ENCODE measurements around the gene SAMM50. TPM values are rescaled to one million over a fixed set of nuclear protein-coding genes. Genes with fewer than 3 reads are reported as not detected.

The SAMM50 gene
- total and polyA plus RNA-seq, 2 donors (not counting 3 experiments of a cell fraction or from before 2014, with no cell fraction given), result 42.9 to 56.2 TPM

DNA sequence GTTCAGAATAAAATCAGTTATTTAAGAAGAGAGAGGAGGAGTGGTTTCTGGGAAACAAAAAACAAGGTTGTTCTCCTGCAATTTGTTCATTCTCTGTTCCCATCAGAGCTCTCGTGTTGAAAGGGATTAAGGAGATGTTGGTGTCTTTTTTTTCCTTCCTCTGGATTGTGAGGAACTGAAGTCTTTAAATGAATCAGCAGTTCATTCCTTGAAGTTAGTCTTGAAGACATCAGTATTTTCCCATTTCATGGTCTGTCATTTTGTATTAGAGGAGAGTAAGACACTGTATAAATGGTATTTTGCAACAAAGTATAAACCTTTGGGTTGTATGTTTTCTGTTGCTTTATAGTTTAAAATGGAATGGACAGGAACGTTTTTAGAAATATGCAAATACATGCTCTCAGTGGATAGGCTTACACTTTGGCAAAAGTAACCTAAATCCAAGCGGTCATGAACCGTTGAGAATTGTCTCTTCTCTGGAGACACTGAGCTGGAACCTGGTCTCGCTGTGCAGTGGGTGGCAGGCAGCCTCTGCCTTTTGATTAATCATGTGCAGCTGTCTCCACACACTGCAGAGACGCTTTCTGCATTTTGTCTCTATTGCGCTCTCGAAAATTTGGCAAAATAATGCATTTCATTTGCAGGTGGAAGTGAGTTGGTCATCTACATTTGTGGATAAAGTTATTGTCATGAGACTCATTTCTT lies 33.0 kb downstream of the SAMM50 start:
- intact Hi-C loops (cut with micrococcal nuclease) (no loop called here), dilution Hi-C loops (cut with MboI; ENCODE audit: extremely low pct_ligation_motif_present, low sequenced_read_pairs) (no loop called here)
- FAIRE-seq (peak; percentile 15), DNase-seq (ENCODE audit: low read depth, low spot score) (no peak)
- no peak for TF ChIP-seq POLR2AphosphoS5 (IDR thresholded peaks at IDR 0.05; ENCODE audit: insufficient read depth, low read depth, low read length)
- TF ChIP-seq FOS (IDR thresholded peaks at IDR 0.05; ENCODE audit: borderline replicate concordance, insufficient read depth, low read length), result no peak
- TF ChIP-seq, protein P1, sequence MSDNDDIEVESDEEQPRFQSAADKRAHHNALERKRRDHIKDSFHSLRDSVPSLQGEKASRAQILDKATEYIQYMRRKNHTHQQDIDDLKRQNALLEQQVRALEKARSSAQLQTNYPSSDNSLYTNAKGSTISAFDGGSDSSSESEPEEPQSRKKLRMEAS (IDR thresholded peaks at IDR 0.05; ENCODE audit: insufficient read depth, insufficient read length), result no peak
- TF ChIP-seq EZH2 (IDR thresholded peaks at IDR 0.05; ENCODE audit: borderline replicate concordance, low read depth, low read length, severe bottlenecking), result no peak
- no peak for TF ChIP-seq GATA2 (IDR thresholded peaks at IDR 0.05; ENCODE audit: insufficient read depth, insufficient read length, low read depth, low read length)
- TF ChIP-seq, protein P2, sequence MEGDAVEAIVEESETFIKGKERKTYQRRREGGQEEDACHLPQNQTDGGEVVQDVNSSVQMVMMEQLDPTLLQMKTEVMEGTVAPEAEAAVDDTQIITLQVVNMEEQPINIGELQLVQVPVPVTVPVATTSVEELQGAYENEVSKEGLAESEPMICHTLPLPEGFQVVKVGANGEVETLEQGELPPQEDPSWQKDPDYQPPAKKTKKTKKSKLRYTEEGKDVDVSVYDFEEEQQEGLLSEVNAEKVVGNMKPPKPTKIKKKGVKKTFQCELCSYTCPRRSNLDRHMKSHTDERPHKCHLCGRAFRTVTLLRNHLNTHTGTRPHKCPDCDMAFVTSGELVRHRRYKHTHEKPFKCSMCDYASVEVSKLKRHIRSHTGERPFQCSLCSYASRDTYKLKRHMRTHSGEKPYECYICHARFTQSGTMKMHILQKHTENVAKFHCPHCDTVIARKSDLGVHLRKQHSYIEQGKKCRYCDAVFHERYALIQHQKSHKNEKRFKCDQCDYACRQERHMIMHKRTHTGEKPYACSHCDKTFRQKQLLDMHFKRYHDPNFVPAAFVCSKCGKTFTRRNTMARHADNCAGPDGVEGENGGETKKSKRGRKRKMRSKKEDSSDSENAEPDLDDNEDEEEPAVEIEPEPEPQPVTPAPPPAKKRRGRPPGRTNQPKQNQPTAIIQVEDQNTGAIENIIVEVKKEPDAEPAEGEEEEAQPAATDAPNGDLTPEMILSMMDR (IDR thresholded peaks at IDR 0.05; ENCODE audit: extremely low read depth in 1 of 2, insufficient read depth in 1 of 2, low read depth in 1 of 2, low read length in 2 of 2), result no peak
- TF ChIP-seq POLR2A (IDR thresholded peaks at IDR 0.05; ENCODE audit: low read depth, low read length), result no peak
- TF ChIP-seq MYC (IDR thresholded peaks at IDR 0.05; ENCODE audit: low read depth, low read length), result no peak
- Histone ChIP-seq H3K4me3 (replicated peaks in 1 of 3; ENCODE audit: insufficient read depth in 1 of 3, low read depth in 1 of 3, low read length in 3 of 3) (no peak overlapping the region), H2AFZ (ENCODE audit: low read depth, low read length) (no peak overlapping the region), H3K27me3 (ENCODE audit: control insufficient read depth in 2 of 2, insufficient read depth in 2 of 2, low read length in 2 of 2) (no peaks in the 10 kb centered on the region), H3K36me3 (ENCODE audit: control insufficient read depth in 2 of 2, extremely low read depth in 1 of 2, insufficient read depth in 2 of 2, low read length in 2 of 2) (peaks cover 5 to 26% of the 10 kb centered on the region in 2 experiments), H4K20me1 (replicated peaks; ENCODE audit: control insufficient read depth, extremely low read depth, insufficient read depth, low read length) (no peaks in the 10 kb centered on the region), H3K4me1 (ENCODE audit: control insufficient read depth, extremely low read depth, insufficient read depth, low read length) (no peaks in the 10 kb centered on the region), H3K4me2 (ENCODE audit: insufficient read depth, low read length) (no peak overlapping the region), H3K27ac (ENCODE audit: insufficient read depth, low read depth, low read length) (no peak overlapping the region), H3K9me3 (replicated peaks; ENCODE audit: control insufficient read depth, insufficient read depth, low read length) (no peaks in the 10 kb centered on the region), H3K9me1 (replicated peaks; ENCODE audit: control insufficient read depth, extremely low read depth, insufficient read depth, low read length) (no peaks in the 10 kb centered on the region), H3K79me2 (ENCODE audit: control insufficient read depth, insufficient read depth, low read length) (no peaks in the 10 kb centered on the region), H3K9ac (replicated peaks; ENCODE audit: extremely low read depth, insufficient read depth, low read length) (no peak overlapping the region)
- CTCF ChIA-PET, result interaction anchor here (1.1 to 10.3 kb wide), 2 partner anchors 79 to 97 kb away, joined by 3 to 640 read pairs; no protein-coding TSS in a partner anchor
- POLR2A ChIA-PET, result no interaction called here
- no TSS peak for BruUV-seq (replicated peaks)

Measured in endothelial cell of umbilical vein (primary cell).